D721Med (cell line): ENCODE results near the gene RRP9.

ENCODE experiments used
- DNase-seq: peaks from one replicate; pipeline ENCODE4 v3.0.0; 2011; ENCODE audit warnings: low spot score; ENCODE audit not compliant: insufficient read length
- FAIRE-seq: peaks from 2 replicates; lab custom pipeline; 2011; peaks lifted over from hg19 to GRCh38; lab: Jason Lieb, UNC
- CTCF ChIP-seq: IDR thresholded peaks from 2 replicates; pipeline ENCODE4 v1.5.1; 2012; ENCODE audit warnings: mild to moderate bottlenecking, control low read depth; ENCODE audit not compliant: insufficient read depth; ENCODE audit errors: missing control alignments

Gene RRP9

DNA sequence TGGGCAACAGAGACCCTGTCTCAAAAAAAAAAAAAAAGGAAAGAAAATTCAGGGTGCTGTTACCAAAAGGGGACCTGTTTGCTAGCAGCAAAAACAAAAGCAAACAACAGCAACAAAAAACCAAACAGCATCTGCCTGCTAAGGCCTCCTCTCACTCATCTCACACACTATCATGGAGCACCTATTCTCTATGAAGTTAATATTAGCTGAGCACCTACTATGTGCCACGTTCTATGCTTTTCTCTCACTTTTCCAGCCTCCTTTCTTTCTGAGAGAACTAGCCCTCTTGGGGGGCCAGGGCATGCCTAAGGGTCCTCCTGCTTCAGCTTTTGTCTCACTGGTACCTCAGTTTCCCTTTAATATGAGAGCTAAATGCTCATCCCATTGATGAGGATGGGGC lies 13.0 kb upstream of the RRP9 start:
- FAIRE-seq, result no peak

GRCh38 chr3:51954105-51954504 lies 12.4 kb upstream of the RRP9 start:
- FAIRE-seq, result no peak
- no peak for DNase-seq

More for the DNA sequence above, 13.0 kb upstream of the RRP9 start:
- no peak for TF ChIP-seq CTCF
- no peak for DNase-seq

DNA sequence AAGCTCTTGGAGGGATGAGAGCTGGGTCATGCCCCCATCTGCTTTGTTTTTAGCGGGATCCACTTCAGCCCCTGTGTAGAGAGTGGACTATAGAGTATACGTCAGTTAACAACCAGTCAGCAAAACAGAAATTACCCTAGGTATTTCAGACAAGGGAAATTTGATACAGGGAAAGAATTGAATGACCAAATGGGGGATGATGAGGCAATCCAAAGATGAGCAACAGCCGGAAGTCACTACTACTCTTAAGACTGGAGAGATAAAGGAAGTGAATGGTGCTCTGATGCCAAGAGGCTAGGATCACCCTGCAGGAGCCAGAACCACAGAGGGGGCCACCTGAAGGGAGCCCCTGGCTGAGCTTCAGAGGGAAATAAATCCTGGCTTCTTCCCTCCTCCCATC lies 11.7 kb upstream of the RRP9 start:
- DNase-seq, result no peak
- TF ChIP-seq CTCF, result no peak
- no peak for FAIRE-seq

More at GRCh38 chr3:51954105-51954504, 12.4 kb upstream of the RRP9 start:
- TF ChIP-seq CTCF, result no peak

GRCh38 chr3:51950899-51951298 lies 9.2 kb upstream of the RRP9 start:
- DNase-seq, result no peak
- no peak for FAIRE-seq
- TF ChIP-seq CTCF, result no peak

GRCh38 chr3:51949121-51949520 lies 7.4 kb upstream of the RRP9 start:
- TF ChIP-seq CTCF, result no peak
- DNase-seq (no peak), FAIRE-seq (no peak)

- no peak for TF ChIP-seq CTCF
- FAIRE-seq (no peak), DNase-seq (no peak)
These were observed 6.4 kb upstream of the RRP9 start for GRCh38 chr3:51948016-51948580.

- FAIRE-seq (no peak), DNase-seq (no peak)
- no peak for TF ChIP-seq CTCF
These were observed 5.7 kb upstream of the RRP9 start for GRCh38 chr3:51947215-51947900.
